Adrenal gland (tissue), 12 donors: ENCODE data around the gene ADAMTS7. TPM values are rescaled to one million over a fixed set of nuclear protein-coding genes. Genes with fewer than 3 reads are reported as not detected.

Source experiments
- DNase-seq, 7 donors: peaks; one replicate each; pipeline ENCODE4 v3.0.0-alpha.2; 2019 to 2020
- H3K27ac ChIP-seq, 5 donors: fragments of 200-600 bp; sonication (generic) in 4 of 5; 1 replicate in 3 of 5; 2 replicates in 2 of 5; pipeline versions ENCODE4 v1.5.1 to v1.8.0; 2016 to 2020; ENCODE audit warnings: mild to moderate bottlenecking in 1 of 5
- H3K27me3 ChIP-seq: fragments of 200-600 bp; 2 replicates; pipeline ENCODE4 v1.8.0; 2021
- H3K36me3 ChIP-seq, 2 donors: fragments of 200-600 bp; replicated peaks in 1 of 2; 1 replicate in 1 of 2; 2 replicates in 1 of 2; pipeline versions ENCODE4 v1.5.1 to v1.8.0; 2018 to 2022
- H3K4me1 ChIP-seq, 2 donors: fragments of 200-600 bp; replicated peaks in 1 of 2; 1 replicate in 1 of 2; 2 replicates in 1 of 2; pipeline versions ENCODE4 v1.5.1 to v1.8.0; 2018 to 2021
- H3K4me3 ChIP-seq, 4 donors: fragments of 200-600 bp; sonication (generic) in 3 of 4; one replicate each; pipeline ENCODE4 v1.5.1; 2016 to 2018
- H3K9me3 ChIP-seq, 3 donors: fragments of 200-600 bp; sonication (generic) in 1 of 3; replicated peaks in 1 of 3; 1 replicate in 2 of 3; 2 replicates in 1 of 3; pipeline versions ENCODE4 v1.5.1 to v1.8.0; 2016 to 2021
- POLR2A ChIP-seq, 2 donors: fragments of 450-650 bp; IDR thresholded peaks; one replicate each; pipeline ENCODE4 v1.6.1; 2017; ENCODE audit warnings: antibody characterized with exemption in 2 of 2, mild to moderate bottlenecking in 2 of 2, moderate library complexity in 1 of 2
- WGBS, 4 donors: extraction: QIAGEN DNeasy Blood & Tissue Kit in 2 of 4; methylation state at CpG; one replicate each; pipeline versions ENCODE4 v1.1.5 to v1.1.7; 2013 to 2017; 5-methylcytosine and 5-hydroxymethylcytosine counted together
- intact Hi-C, 2 donors: fragments of 100-400 bp; cut with DNase I; formaldehyde crosslinking; loops; one replicate each; pipeline versions ENCODE4 v1.14.1 to v1.15.0; 2022 to 2023
- polyA plus RNA-seq, 3 donors: library from polyadenylated mRNA; stranded (reverse); fragments of 200-250 nt in 2 of 3; fragments of 350-450 nt in 1 of 3; fragmentation: Illumina TruSeq in 1 of 3; extraction: RNeasy Lipid Tissue Mini Kit (QIAGEN cat#74804) in 1 of 3; gene quantifications; one replicate each; pipeline ENCODE4 v1.2.3, GENCODE V29; 2013 to 2014
- total RNA-seq, 9 donors: library from RNA; depleted of rRNA in 4 of 9; stranded (reverse); fragments of >200 nt in 4 of 9; fragments of 120-200 nt in 1 of 9; fragmentation: NEBNext Ultra II Directional in 1 of 9; extraction: Animal tissue kit (Norgen Biotek cat#: 25700) in 1 of 9; gene quantifications; one replicate each; pipeline versions ENCODE4 v1.1.0 to v1.2.4, GENCODE V29; 2013 to 2023
- TF ChIP-seq, protein P1 (sequence below), 6 experiments: fragments of 450-650 bp in 4 of 6; fragments of 200-600 bp in 2 of 6; sonication (generic) in 1 of 6; IDR thresholded peaks; 1 replicate in 5 of 6; 2 replicates in 1 of 6; pipeline versions ENCODE4 v1.5.1 to v1.8.0; 2016 to 2021; ENCODE audit warnings: antibody characterized with exemption in 6 of 6, mild to moderate bottlenecking in 2 of 6, moderate library complexity in 1 of 6
- donor health status: healthy with polysubstance abuse.
- donor health status: Bipolar disorder and iron deficiency.
- donor health status: DM: yes; HTN: yes; CAD: no.
- donor health status: DM: no; HTN: no; CAD: no.
- donor health status: DM: no; HTN: no; CAD: no.
- donor health status: DM: yes; HTN: yes; CAD: no.

ADAMTS7 gene
- total and polyA plus RNA-seq, 12 donors = 0.70 to 27.7 (median 10.0) TPM

GRCh38 chr15:78838489-78838888 lies 27.2 kb upstream of the ADAMTS7 start:
- TF ChIP-seq, protein P1, sequence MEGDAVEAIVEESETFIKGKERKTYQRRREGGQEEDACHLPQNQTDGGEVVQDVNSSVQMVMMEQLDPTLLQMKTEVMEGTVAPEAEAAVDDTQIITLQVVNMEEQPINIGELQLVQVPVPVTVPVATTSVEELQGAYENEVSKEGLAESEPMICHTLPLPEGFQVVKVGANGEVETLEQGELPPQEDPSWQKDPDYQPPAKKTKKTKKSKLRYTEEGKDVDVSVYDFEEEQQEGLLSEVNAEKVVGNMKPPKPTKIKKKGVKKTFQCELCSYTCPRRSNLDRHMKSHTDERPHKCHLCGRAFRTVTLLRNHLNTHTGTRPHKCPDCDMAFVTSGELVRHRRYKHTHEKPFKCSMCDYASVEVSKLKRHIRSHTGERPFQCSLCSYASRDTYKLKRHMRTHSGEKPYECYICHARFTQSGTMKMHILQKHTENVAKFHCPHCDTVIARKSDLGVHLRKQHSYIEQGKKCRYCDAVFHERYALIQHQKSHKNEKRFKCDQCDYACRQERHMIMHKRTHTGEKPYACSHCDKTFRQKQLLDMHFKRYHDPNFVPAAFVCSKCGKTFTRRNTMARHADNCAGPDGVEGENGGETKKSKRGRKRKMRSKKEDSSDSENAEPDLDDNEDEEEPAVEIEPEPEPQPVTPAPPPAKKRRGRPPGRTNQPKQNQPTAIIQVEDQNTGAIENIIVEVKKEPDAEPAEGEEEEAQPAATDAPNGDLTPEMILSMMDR (IDR thresholded peaks at IDR 0.05) = no peak
- TF ChIP-seq POLR2A (IDR thresholded peaks at IDR 0.05) = no peak
- no peak overlapping the region for H3K27ac ChIP-seq
- no peak overlapping the region for H3K4me3 ChIP-seq
- no peak for DNase-seq
- H3K9me3 ChIP-seq = no peaks in the 10 kb centered on the region
- 83 to 93% (median 85%) methylated on average over 3 of the region's 3 CpGs for WGBS, 4 donors
- intact Hi-C loops = no loop called here
- no peaks in the 10 kb centered on the region for H3K27me3 ChIP-seq
- no peaks in the 10 kb centered on the region for H3K36me3 ChIP-seq
- H3K4me1 ChIP-seq = no peaks in the 10 kb centered on the region

GRCh38 chr15:78837543-78837942 lies 26.3 kb upstream of the ADAMTS7 start:
- H3K27ac ChIP-seq = no peak overlapping the region
- H3K9me3 ChIP-seq = no peaks in the 10 kb centered on the region
- no peaks in the 10 kb centered on the region for H3K4me1 ChIP-seq
- no peaks in the 10 kb centered on the region for H3K36me3 ChIP-seq
- intact Hi-C loops = no loop called here
- no peak overlapping the region for H3K4me3 ChIP-seq
- DNase-seq = no peak
- TF ChIP-seq, protein P1 (IDR thresholded peaks at IDR 0.05) = no peak
- no peak for TF ChIP-seq POLR2A (IDR thresholded peaks at IDR 0.05)
- no peaks in the 10 kb centered on the region for H3K27me3 ChIP-seq
- 86 to 97% (median 94%) methylated on average over 7 to 8 of the region's 8 CpGs for WGBS, 4 donors

DNA sequence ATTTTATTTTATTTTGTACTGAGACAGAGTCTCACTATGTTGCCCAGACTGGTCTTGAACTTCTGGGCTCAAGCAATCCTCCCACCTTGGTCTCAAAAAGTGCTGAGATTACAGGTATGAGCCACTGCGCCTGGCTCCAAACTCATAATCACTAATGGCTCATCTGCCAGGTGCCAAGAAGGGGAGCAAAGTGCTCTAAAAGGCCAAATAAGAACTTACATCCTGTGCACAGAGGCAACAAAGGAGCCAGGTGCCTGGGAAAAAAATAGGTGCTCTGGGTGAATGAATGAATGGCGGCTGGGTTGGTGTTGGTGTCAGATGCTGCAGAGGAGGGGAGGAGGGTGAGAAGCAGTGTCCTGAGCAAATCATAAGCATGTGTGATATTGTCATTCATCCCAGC lies 25.9 kb upstream of the ADAMTS7 start:
- WGBS, 4 donors = 49 to 75% (median 61%) methylated on average over 2 of the region's 2 CpGs
- Histone ChIP-seq H3K4me1 (no peaks in the 10 kb centered on the region), H3K27me3 (no peaks in the 10 kb centered on the region), H3K4me3 (no peak overlapping the region), H3K36me3 (no peaks in the 10 kb centered on the region), H3K27ac (no peak overlapping the region), H3K9me3 (no peaks in the 10 kb centered on the region)
- no peak for TF ChIP-seq POLR2A (IDR thresholded peaks at IDR 0.05)
- TF ChIP-seq, protein P1 (IDR thresholded peaks at IDR 0.05) = no peak
- intact Hi-C loops = no loop called here
- no peak for DNase-seq

DNA sequence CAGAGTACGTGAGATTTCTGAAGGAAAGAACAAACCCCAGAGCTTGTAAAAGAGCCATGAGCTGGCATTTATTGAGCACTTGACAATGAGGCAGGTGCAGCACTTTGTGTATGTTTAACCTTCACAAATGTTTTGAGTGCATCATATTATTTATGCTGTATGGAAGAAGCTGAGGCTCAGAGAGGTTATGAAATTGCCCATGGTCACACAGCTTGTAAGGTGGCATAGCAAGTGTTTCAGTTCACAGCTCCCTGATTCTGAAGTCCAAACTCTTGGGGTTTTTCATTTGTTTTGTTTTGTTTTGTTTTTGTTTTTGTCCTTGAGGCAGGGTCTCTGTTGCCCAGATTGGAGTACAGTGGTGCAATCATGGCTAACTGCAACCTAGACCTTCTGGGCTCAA lies 25.1 kb upstream of the ADAMTS7 start:
- intact Hi-C loops = no loop called here
- Histone ChIP-seq H3K4me1 (no peaks in the 10 kb centered on the region), H3K27me3 (no peaks in the 10 kb centered on the region), H3K4me3 (no peak overlapping the region), H3K9me3 (no peaks in the 10 kb centered on the region), H3K36me3 (no peaks in the 10 kb centered on the region), H3K27ac (no peak overlapping the region)
- no peak for TF ChIP-seq POLR2A (IDR thresholded peaks at IDR 0.05)
- TF ChIP-seq, protein P1 (IDR thresholded peaks at IDR 0.05) = no peak
- DNase-seq = no peak
- 81 to 100% (median 94%) methylated on average over 1 of the region's 1 CpG for WGBS, 4 donors
